Dermis microvascular lymphatic vessel endothelial cell (primary cell): Measurements from ENCODE around the gene DPEP2NB. TPM values are rescaled to one million over a fixed set of nuclear protein-coding genes. Genes with fewer than 3 reads are reported as not detected.

Experiments used
- total RNA-seq: library from RNA; depleted of rRNA; stranded (reverse); fragments of >200 nt; gene quantifications from 2 replicates; pipeline ENCODE4 v1.2.1, GENCODE V29; 2014

Gene DPEP2NB
- total RNA-seq, 1 donor from 2014 or later: not detected

Other genes with a start within 250 kb of the DPEP2NB start
- 5.0 and 11.4 TPM in 2 replicates for gene RANBP10, start 209.4 kb downstream of the DPEP2NB start, total RNA-seq
- gene TSNAXIP1, start 209.0 kb downstream of the DPEP2NB start, total RNA-seq: 0.26 and 0.51 TPM in 2 replicates
- gene THAP11, start 173.6 kb downstream of the DPEP2NB start, total RNA-seq: 30.2 and 40.0 TPM in 2 replicates
- gene NUTF2, start 169.0 kb downstream of the DPEP2NB start, total RNA-seq: 214 and 283 TPM in 2 replicates
- gene CENPT, start 168.2 kb downstream of the DPEP2NB start, total RNA-seq: 14.5 and 20.0 TPM in 2 replicates
- 52.2 and 64.1 TPM in 2 replicates for gene EDC4, start 142.9 kb downstream of the DPEP2NB start, total RNA-seq
- 0.13 TPM in 2 replicates for gene NRN1L, start 131.0 kb downstream of the DPEP2NB start, total RNA-seq
- gene PSKH1, start 122.7 kb downstream of the DPEP2NB start, total RNA-seq: 8.7 and 17.6 TPM in 2 replicates
- gene CTRL, start 84.0 kb downstream of the DPEP2NB start, total RNA-seq: 0.25 and 0.26 TPM in 2 replicates
- 76.5 and 89.4 TPM in 2 replicates for gene PSMB10, start 79.1 kb downstream of the DPEP2NB start, total RNA-seq
- 1.8 and 5.7 TPM in 2 replicates for gene LCAT, start 71.8 kb downstream of the DPEP2NB start, total RNA-seq
- gene SLC12A4, start 47.3 kb downstream of the DPEP2NB start, total RNA-seq: 46.7 and 97.0 TPM in 2 replicates
- gene DPEP3, start 35.4 kb downstream of the DPEP2NB start, total RNA-seq: 0.13 TPM in 1 of 2 replicates, not detected in the other
- gene DPEP2, start 16.4 kb downstream of the DPEP2NB start, total RNA-seq: 4.1 and 25.5 TPM in 2 replicates
- gene DDX28, start 7.3 kb upstream of the DPEP2NB start, total RNA-seq: 14.5 and 27.6 TPM in 2 replicates
- gene DUS2, start 7.4 kb upstream of the DPEP2NB start, total RNA-seq: 19.4 and 22.5 TPM in 2 replicates
- gene NFATC3, start 69.5 kb upstream of the DPEP2NB start, total RNA-seq: 15.7 and 24.9 TPM in 2 replicates
- gene ESRP2, start 220.2 kb upstream of the DPEP2NB start, total RNA-seq: 0.77 and 2.1 TPM in 2 replicates
- gene PLA2G15, start 229.5 kb upstream of the DPEP2NB start, total RNA-seq: 17.7 and 35.3 TPM in 2 replicates
- 10.5 and 15.2 TPM in 2 replicates for gene SLC7A6, start 248.6 kb upstream of the DPEP2NB start, total RNA-seq